WTC11 (cell line): ENCODE results near the gene SMCR8.
"Not testable (repeated sequence)": the region's sequence is repeated elsewhere in the genome, so short reads cannot be mapped to it uniquely, and the experiment has no call there.

Experiments used
- CREM ChIP-seq: sonication (generic); formaldehyde crosslinking; IDR thresholded peaks from 2 replicates; pipeline ENCODE4 v1.8.1; 2022; ENCODE audit warnings: mild to moderate bottlenecking, missing genetic modification reagents, moderate library complexity
- IRF2 ChIP-seq: sonication (generic); formaldehyde crosslinking; IDR thresholded peaks from 2 replicates; pipeline ENCODE4 v1.8.0; 2022; ENCODE audit warnings: low read depth, missing genetic modification reagents, borderline replicate concordance
- NFYB ChIP-seq: sonication (generic); formaldehyde crosslinking; conservative IDR thresholded peaks from 2 replicates; pipeline ENCODE4 v1.8.0; 2022; ENCODE audit warnings: low read depth, missing genetic modification reagents
- TCF7 ChIP-seq: sonication (generic); formaldehyde crosslinking; IDR thresholded peaks from 2 replicates; pipeline ENCODE4 v1.8.0; 2022; ENCODE audit warnings: mild to moderate bottlenecking, low read depth, missing genetic modification reagents, moderate library complexity
- TP53 ChIP-seq: sonication (generic); formaldehyde crosslinking; IDR thresholded peaks from 2 replicates; pipeline ENCODE4 v1.8.1; 2023; ENCODE audit warnings: mild to moderate bottlenecking, missing genetic modification reagents
- ZNF317 ChIP-seq: sonication (generic); formaldehyde crosslinking; IDR thresholded peaks from 2 replicates; pipeline ENCODE4 v1.8.1; 2023; ENCODE audit warnings: low read depth, mild to moderate bottlenecking, moderate library complexity, missing genetic modification reagents, borderline replicate concordance
- TF ChIP-seq, protein P1 (sequence below): fragments of 200-600 bp; IDR thresholded peaks from 2 replicates; pipeline ENCODE4 v1.8.0; 2022; ENCODE audit warnings: antibody characterized with exemption
- TF ChIP-seq, protein P2 (sequence below): sonication (generic); formaldehyde crosslinking; IDR thresholded peaks from 2 replicates; pipeline ENCODE4 v1.8.1; 2022; ENCODE audit warnings: low read depth, missing genetic modification reagents, borderline replicate concordance
- TF ChIP-seq, protein P3 (sequence below): sonication (generic); formaldehyde crosslinking; IDR thresholded peaks from 2 replicates; pipeline ENCODE4 v1.8.1; 2023; ENCODE audit warnings: mild to moderate bottlenecking, missing genetic modification reagents, moderate library complexity
- TF ChIP-seq, protein P4 (sequence below): sonication (generic); formaldehyde crosslinking; IDR thresholded peaks from 2 replicates; pipeline ENCODE4 v1.8.0; 2023; ENCODE audit warnings: missing genetic modification reagents, mild to moderate bottlenecking, borderline replicate concordance
- TF ChIP-seq, protein P5 (sequence below): fragments of 250-450 bp; sonication (Bioruptor Pico); IDR thresholded peaks from 2 replicates; pipeline ENCODE4 v1.9.0; 2021; ENCODE audit warnings: mild to moderate bottlenecking, borderline replicate concordance
- TF ChIP-seq, protein P6 (sequence below): sonication (generic); formaldehyde crosslinking; conservative IDR thresholded peaks from 2 replicates; pipeline ENCODE4 v1.8.1; 2022; ENCODE audit warnings: mild to moderate bottlenecking, missing genetic modification reagents
- TF ChIP-seq, protein P7 (sequence below): sonication (generic); formaldehyde crosslinking; conservative IDR thresholded peaks from 2 replicates; pipeline ENCODE4 v1.8.1; 2023; ENCODE audit warnings: mild to moderate bottlenecking, low read depth, missing genetic modification reagents, moderate library complexity

DNA sequence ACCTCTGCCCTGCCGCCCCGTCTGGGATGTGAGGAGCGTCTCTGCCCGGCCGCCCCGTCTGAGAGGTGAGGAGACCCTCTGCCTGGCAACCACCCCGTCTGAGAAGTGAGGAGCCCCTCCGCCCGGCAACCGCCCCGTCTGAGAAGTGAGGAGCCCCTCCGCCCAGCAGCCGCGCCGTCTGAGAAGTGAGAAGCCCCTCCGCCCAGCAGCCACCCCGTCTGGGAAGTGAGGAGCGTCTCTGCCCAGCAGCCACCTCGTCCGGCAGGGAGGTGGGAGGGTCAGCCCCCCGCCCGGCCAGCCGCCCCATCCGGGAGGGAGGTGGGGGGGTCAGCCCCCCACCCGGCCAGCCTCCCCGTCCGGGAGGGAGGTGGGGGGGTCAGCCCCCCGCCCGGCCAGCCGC, 17.0 kb upstream of the SMCR8 start:
- not testable (repeated sequence) for TF ChIP-seq NFYB (CRISPR knock-in tag); IRF2 (CRISPR knock-in tag); TCF7; ZNF317; TP53; CREM (CRISPR knock-in tag)
- TF ChIP-seq, protein P1, sequence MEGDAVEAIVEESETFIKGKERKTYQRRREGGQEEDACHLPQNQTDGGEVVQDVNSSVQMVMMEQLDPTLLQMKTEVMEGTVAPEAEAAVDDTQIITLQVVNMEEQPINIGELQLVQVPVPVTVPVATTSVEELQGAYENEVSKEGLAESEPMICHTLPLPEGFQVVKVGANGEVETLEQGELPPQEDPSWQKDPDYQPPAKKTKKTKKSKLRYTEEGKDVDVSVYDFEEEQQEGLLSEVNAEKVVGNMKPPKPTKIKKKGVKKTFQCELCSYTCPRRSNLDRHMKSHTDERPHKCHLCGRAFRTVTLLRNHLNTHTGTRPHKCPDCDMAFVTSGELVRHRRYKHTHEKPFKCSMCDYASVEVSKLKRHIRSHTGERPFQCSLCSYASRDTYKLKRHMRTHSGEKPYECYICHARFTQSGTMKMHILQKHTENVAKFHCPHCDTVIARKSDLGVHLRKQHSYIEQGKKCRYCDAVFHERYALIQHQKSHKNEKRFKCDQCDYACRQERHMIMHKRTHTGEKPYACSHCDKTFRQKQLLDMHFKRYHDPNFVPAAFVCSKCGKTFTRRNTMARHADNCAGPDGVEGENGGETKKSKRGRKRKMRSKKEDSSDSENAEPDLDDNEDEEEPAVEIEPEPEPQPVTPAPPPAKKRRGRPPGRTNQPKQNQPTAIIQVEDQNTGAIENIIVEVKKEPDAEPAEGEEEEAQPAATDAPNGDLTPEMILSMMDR = not testable (repeated sequence)
- TF ChIP-seq, protein P2, sequence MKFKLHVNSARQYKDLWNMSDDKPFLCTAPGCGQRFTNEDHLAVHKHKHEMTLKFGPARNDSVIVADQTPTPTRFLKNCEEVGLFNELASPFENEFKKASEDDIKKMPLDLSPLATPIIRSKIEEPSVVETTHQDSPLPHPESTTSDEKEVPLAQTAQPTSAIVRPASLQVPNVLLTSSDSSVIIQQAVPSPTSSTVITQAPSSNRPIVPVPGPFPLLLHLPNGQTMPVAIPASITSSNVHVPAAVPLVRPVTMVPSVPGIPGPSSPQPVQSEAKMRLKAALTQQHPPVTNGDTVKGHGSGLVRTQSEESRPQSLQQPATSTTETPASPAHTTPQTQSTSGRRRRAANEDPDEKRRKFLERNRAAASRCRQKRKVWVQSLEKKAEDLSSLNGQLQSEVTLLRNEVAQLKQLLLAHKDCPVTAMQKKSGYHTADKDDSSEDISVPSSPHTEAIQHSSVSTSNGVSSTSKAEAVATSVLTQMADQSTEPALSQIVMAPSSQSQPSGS = not testable (repeated sequence)
- TF ChIP-seq, protein P3, sequence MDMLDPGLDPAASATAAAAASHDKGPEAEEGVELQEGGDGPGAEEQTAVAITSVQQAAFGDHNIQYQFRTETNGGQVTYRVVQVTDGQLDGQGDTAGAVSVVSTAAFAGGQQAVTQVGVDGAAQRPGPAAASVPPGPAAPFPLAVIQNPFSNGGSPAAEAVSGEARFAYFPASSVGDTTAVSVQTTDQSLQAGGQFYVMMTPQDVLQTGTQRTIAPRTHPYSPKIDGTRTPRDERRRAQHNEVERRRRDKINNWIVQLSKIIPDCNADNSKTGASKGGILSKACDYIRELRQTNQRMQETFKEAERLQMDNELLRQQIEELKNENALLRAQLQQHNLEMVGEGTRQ = not testable (repeated sequence)
- TF ChIP-seq, protein P4, sequence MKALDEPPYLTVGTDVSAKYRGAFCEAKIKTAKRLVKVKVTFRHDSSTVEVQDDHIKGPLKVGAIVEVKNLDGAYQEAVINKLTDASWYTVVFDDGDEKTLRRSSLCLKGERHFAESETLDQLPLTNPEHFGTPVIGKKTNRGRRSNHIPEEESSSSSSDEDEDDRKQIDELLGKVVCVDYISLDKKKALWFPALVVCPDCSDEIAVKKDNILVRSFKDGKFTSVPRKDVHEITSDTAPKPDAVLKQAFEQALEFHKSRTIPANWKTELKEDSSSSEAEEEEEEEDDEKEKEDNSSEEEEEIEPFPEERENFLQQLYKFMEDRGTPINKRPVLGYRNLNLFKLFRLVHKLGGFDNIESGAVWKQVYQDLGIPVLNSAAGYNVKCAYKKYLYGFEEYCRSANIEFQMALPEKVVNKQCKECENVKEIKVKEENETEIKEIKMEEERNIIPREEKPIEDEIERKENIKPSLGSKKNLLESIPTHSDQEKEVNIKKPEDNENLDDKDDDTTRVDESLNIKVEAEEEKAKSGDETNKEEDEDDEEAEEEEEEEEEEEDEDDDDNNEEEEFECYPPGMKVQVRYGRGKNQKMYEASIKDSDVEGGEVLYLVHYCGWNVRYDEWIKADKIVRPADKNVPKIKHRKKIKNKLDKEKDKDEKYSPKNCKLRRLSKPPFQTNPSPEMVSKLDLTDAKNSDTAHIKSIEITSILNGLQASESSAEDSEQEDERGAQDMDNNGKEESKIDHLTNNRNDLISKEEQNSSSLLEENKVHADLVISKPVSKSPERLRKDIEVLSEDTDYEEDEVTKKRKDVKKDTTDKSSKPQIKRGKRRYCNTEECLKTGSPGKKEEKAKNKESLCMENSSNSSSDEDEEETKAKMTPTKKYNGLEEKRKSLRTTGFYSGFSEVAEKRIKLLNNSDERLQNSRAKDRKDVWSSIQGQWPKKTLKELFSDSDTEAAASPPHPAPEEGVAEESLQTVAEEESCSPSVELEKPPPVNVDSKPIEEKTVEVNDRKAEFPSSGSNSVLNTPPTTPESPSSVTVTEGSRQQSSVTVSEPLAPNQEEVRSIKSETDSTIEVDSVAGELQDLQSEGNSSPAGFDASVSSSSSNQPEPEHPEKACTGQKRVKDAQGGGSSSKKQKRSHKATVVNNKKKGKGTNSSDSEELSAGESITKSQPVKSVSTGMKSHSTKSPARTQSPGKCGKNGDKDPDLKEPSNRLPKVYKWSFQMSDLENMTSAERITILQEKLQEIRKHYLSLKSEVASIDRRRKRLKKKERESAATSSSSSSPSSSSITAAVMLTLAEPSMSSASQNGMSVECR (CRISPR knock-in tag) = not testable (repeated sequence)
- TF ChIP-seq, protein P5, sequence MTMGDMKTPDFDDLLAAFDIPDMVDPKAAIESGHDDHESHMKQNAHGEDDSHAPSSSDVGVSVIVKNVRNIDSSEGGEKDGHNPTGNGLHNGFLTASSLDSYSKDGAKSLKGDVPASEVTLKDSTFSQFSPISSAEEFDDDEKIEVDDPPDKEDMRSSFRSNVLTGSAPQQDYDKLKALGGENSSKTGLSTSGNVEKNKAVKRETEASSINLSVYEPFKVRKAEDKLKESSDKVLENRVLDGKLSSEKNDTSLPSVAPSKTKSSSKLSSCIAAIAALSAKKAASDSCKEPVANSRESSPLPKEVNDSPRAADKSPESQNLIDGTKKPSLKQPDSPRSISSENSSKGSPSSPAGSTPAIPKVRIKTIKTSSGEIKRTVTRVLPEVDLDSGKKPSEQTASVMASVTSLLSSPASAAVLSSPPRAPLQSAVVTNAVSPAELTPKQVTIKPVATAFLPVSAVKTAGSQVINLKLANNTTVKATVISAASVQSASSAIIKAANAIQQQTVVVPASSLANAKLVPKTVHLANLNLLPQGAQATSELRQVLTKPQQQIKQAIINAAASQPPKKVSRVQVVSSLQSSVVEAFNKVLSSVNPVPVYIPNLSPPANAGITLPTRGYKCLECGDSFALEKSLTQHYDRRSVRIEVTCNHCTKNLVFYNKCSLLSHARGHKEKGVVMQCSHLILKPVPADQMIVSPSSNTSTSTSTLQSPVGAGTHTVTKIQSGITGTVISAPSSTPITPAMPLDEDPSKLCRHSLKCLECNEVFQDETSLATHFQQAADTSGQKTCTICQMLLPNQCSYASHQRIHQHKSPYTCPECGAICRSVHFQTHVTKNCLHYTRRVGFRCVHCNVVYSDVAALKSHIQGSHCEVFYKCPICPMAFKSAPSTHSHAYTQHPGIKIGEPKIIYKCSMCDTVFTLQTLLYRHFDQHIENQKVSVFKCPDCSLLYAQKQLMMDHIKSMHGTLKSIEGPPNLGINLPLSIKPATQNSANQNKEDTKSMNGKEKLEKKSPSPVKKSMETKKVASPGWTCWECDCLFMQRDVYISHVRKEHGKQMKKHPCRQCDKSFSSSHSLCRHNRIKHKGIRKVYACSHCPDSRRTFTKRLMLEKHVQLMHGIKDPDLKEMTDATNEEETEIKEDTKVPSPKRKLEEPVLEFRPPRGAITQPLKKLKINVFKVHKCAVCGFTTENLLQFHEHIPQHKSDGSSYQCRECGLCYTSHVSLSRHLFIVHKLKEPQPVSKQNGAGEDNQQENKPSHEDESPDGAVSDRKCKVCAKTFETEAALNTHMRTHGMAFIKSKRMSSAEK (CRISPR knock-in tag) = not testable (repeated sequence)
- TF ChIP-seq, protein P6, sequence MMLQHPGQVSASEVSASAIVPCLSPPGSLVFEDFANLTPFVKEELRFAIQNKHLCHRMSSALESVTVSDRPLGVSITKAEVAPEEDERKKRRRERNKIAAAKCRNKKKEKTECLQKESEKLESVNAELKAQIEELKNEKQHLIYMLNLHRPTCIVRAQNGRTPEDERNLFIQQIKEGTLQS (CRISPR knock-in tag) = not testable (repeated sequence)
- TF ChIP-seq, protein P7, sequence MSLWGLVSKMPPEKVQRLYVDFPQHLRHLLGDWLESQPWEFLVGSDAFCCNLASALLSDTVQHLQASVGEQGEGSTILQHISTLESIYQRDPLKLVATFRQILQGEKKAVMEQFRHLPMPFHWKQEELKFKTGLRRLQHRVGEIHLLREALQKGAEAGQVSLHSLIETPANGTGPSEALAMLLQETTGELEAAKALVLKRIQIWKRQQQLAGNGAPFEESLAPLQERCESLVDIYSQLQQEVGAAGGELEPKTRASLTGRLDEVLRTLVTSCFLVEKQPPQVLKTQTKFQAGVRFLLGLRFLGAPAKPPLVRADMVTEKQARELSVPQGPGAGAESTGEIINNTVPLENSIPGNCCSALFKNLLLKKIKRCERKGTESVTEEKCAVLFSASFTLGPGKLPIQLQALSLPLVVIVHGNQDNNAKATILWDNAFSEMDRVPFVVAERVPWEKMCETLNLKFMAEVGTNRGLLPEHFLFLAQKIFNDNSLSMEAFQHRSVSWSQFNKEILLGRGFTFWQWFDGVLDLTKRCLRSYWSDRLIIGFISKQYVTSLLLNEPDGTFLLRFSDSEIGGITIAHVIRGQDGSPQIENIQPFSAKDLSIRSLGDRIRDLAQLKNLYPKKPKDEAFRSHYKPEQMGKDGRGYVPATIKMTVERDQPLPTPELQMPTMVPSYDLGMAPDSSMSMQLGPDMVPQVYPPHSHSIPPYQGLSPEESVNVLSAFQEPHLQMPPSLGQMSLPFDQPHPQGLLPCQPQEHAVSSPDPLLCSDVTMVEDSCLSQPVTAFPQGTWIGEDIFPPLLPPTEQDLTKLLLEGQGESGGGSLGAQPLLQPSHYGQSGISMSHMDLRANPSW (CRISPR knock-in tag) = not testable (repeated sequence)
